Measurements from ENCODE around the gene LRG1.

LRG1 gene

GRCh38 chr19:4493104-4493928 lies 46.5 kb downstream of the LRG1 start:
- no peak for ATAC-seq
- TF ChIP-seq ZFP30 (CRISPR knock-in tag; IDR thresholded peaks at IDR 0.05) (no peak), TOX (CRISPR knock-in tag; IDR thresholded peaks at IDR 0.05; ENCODE audit: borderline replicate concordance) (no peak), GLIS3 (CRISPR knock-in tag; IDR thresholded peaks at IDR 0.05) (no peak), CREB5 (CRISPR knock-in tag; IDR thresholded peaks at IDR 0.05; ENCODE audit: low read depth) (no peak), RARB (CRISPR knock-in tag; IDR thresholded peaks at IDR 0.05) (no peak)

- no peak for ATAC-seq
- TF ChIP-seq ZNF8 (CRISPR knock-in tag; IDR thresholded peaks at IDR 0.05) (no peak), PATZ1 (CRISPR knock-in tag; IDR thresholded peaks at IDR 0.05; ENCODE audit: borderline replicate concordance) (no peak), CREB5 (CRISPR knock-in tag; IDR thresholded peaks at IDR 0.05; ENCODE audit: low read depth) (no peak), ISL1 (CRISPR knock-in tag; IDR thresholded peaks at IDR 0.05) (no peak), ARNTL (CRISPR knock-in tag; IDR thresholded peaks at IDR 0.05; ENCODE audit: borderline replicate concordance, low read depth) (no peak), RARB (CRISPR knock-in tag; IDR thresholded peaks at IDR 0.05) (no peak), OSR1 (CRISPR knock-in tag; IDR thresholded peaks at IDR 0.05) (no peak), POU6F1 (CRISPR knock-in tag; IDR thresholded peaks at IDR 0.05; ENCODE audit: borderline replicate concordance, low read depth) (no peak), ZFP30 (CRISPR knock-in tag; IDR thresholded peaks at IDR 0.05) (no peak), ZNF565 (CRISPR knock-in tag; conservative IDR thresholded peaks at IDR 0.05; ENCODE audit: low read depth) (no peak), PPARA (CRISPR knock-in tag; IDR thresholded peaks at IDR 0.05; ENCODE audit: borderline replicate concordance) (no peak), TSHZ2 (CRISPR knock-in tag; IDR thresholded peaks at IDR 0.05) (no peak), GLIS3 (CRISPR knock-in tag; IDR thresholded peaks at IDR 0.05) (no peak), ZFP3 (CRISPR knock-in tag; IDR thresholded peaks at IDR 0.05) (no peak), CSDC2 (CRISPR knock-in tag; IDR thresholded peaks at IDR 0.05) (no peak), TOX (CRISPR knock-in tag; IDR thresholded peaks at IDR 0.05; ENCODE audit: borderline replicate concordance) (no peak), BACH2 (CRISPR knock-in tag; IDR thresholded peaks at IDR 0.05; ENCODE audit: borderline replicate concordance) (no peak), ZNF70 (CRISPR knock-in tag; IDR thresholded peaks at IDR 0.05) (no peak)
Measured at GRCh38 chr19:4492337-4493103, 47.3 kb downstream of the LRG1 start.

- no peak for TF ChIP-seq SNAI2 (CRISPR knock-in tag; IDR thresholded peaks at IDR 0.05)
- TF ChIP-seq CSDC2 (CRISPR knock-in tag; IDR thresholded peaks at IDR 0.05) = no peak
- TF ChIP-seq CSRNP3 (CRISPR knock-in tag; IDR thresholded peaks at IDR 0.05) = no peak
- TF ChIP-seq PATZ1 (CRISPR knock-in tag; IDR thresholded peaks at IDR 0.05; ENCODE audit: borderline replicate concordance) = no peak
- TF ChIP-seq OSR1 (CRISPR knock-in tag; IDR thresholded peaks at IDR 0.05) = no peak
- TF ChIP-seq ZNF565 (CRISPR knock-in tag; conservative IDR thresholded peaks at IDR 0.05; ENCODE audit: low read depth) = no peak
- no peak for ATAC-seq
Measured at GRCh38 chr19:4491446-4491845, 48.4 kb downstream of the LRG1 start.
